Bronchial epithelial cell (primary cell): ENCODE measurements around the gene PAK6. TPM values are rescaled to one million over a fixed set of nuclear protein-coding genes. Genes with fewer than 3 reads are reported as not detected.

Experiments used
- DNase-seq: peaks from one replicate; pipeline ENCODE4 v3.0.0-alpha.2; 2010; ENCODE audit warnings: low read depth
- FAIRE-seq: peaks from 2 replicates; lab custom pipeline; 2011; peaks lifted over from hg19 to GRCh38; lab: Jason Lieb, UNC
- H3K27me3 ChIP-seq: 2 replicates; pipeline ENCODE4 v1.5.1; 2011; ENCODE audit warnings: low read length; ENCODE audit not compliant: control insufficient read depth, insufficient read depth
- H3K36me3 ChIP-seq: 2 replicates; pipeline ENCODE4 v1.5.1; 2011; ENCODE audit warnings: low read length; ENCODE audit not compliant: control insufficient read depth, insufficient read depth
- H3K4me3 ChIP-seq: 2 replicates; pipeline ENCODE4 v1.5.1; 2011; ENCODE audit warnings: mild to moderate bottlenecking, low read depth, low read length, control low read depth
- CTCF ChIP-seq: IDR thresholded peaks from 2 replicates; pipeline ENCODE4 v1.5.1; 2011; ENCODE audit warnings: mild to moderate bottlenecking, moderate library complexity, low read length, control low read depth, inconsistent platforms; ENCODE audit not compliant: insufficient read depth, severe bottlenecking
- total RNA-seq: library from RNA; depleted of rRNA; stranded (reverse); fragments of >200 nt; gene quantifications from 2 replicates; pipeline ENCODE4 v1.2.1, GENCODE V29; 2014

The PAK6 gene
- total RNA-seq, 1 donor from 2014 or later, result 11.6 TPM

- no peak for FAIRE-seq
- Histone ChIP-seq H3K27me3 (no peaks in the 10 kb centered on the region), H3K36me3 (peaks cover 7% of the 10 kb centered on the region), H3K4me3 (no peak overlapping the region)
- no peak for TF ChIP-seq CTCF
- no peak for DNase-seq
Observed at GRCh38 chr15:40247406-40247971, 8.6 kb downstream of the PAK6 start.

- no peak for DNase-seq
- FAIRE-seq, result no peak
- Histone ChIP-seq H3K36me3 (peaks cover 8% of the 10 kb centered on the region), H3K27me3 (no peaks in the 10 kb centered on the region), H3K4me3 (no peak overlapping the region)
- TF ChIP-seq CTCF, result no peak
Observed at GRCh38 chr15:40248006-40248783, 9.3 kb downstream of the PAK6 start.

GRCh38 chr15:40249477-40250303, 10.8 kb downstream of the PAK6 start:
- H3K27me3 ChIP-seq, result no peaks in the 10 kb centered on the region
- H3K36me3 ChIP-seq, result peaks cover 16% of the 10 kb centered on the region
- H3K4me3 ChIP-seq, result no peak overlapping the region
- DNase-seq (peak; percentile 61), FAIRE-seq (no peak)
- TF ChIP-seq CTCF, result no peak

GRCh38 chr15:40250304-40250656, 11.4 kb downstream of the PAK6 start:
- FAIRE-seq, result no peak
- H3K4me3 ChIP-seq, result no peak overlapping the region
- H3K27me3 ChIP-seq, result no peaks in the 10 kb centered on the region
- DNase-seq, result no peak
- peaks cover 16% of the 10 kb centered on the region for H3K36me3 ChIP-seq
- no peak for TF ChIP-seq CTCF

GRCh38 chr15:40250771-40251483, 12.1 kb downstream of the PAK6 start:
- no peak for TF ChIP-seq CTCF
- H3K4me3 ChIP-seq, result no peak overlapping the region
- FAIRE-seq (no peak), DNase-seq (no peak)
- H3K27me3 ChIP-seq, result no peaks in the 10 kb centered on the region
- H3K36me3 ChIP-seq, result peaks cover 14% of the 10 kb centered on the region
